Endothelial cell of umbilical vein (primary cell): ENCODE data around the gene PRXL2B. TPM values are rescaled to one million over a fixed set of nuclear protein-coding genes. Genes with fewer than 3 reads are reported as not detected.

Experiments
- BruUV-seq: library from RNA; stranded (reverse); fragments of 400-500 nt; replicated peaks from 2 replicates; lab custom pipeline; 2021; lab: Mats Ljungman, UMichigan
- CTCF ChIA-PET: fragments of 300-600, 350-600 bp; sonication (Branson Sonifier 250); formaldehyde crosslinking; loops from one replicate; lab custom pipeline; 2021; ENCODE audit warnings: antibody characterized with exemption, inconsistent platforms; lab: Charles Lee
- POLR2A ChIA-PET: fragments of 300-600, 350-600 bp; sonication (Branson Sonifier 250); formaldehyde crosslinking; loops from one replicate; lab custom pipeline; 2021; ENCODE audit warnings: antibody characterized with exemption, inconsistent platforms; lab: Charles Lee
- DNase-seq: peaks from one replicate; pipeline ENCODE4 v3.0.0-alpha.2; 2011; ENCODE audit warnings: low read depth, low spot score
- FAIRE-seq: peaks from 2 replicates; lab custom pipeline; 2011; peaks lifted over from hg19 to GRCh38; lab: Jason Lieb, UNC
- H2AFZ ChIP-seq: 2 replicates; pipeline ENCODE4 v1.6.0; 2012; ENCODE audit warnings: low read depth, low read length, control low read depth, inconsistent platforms
- H3K27ac ChIP-seq: 2 replicates; pipeline ENCODE4 v1.5.1; 2011; ENCODE audit warnings: low read depth, mild to moderate bottlenecking, control low read depth, low read length, moderate library complexity; ENCODE audit not compliant: insufficient read depth
- H3K27me3 ChIP-seq, 2 experiments: 2 replicates each; pipeline versions ENCODE4 v1.6.0 to v1.6.1; 2011; ENCODE audit warnings: low read length in 2 of 2, mixed read lengths in 1 of 2; ENCODE audit not compliant: control insufficient read depth in 2 of 2, insufficient read depth in 2 of 2
- H3K36me3 ChIP-seq, 2 experiments: 2 replicates in 1 of 2; 3 replicates in 1 of 2; pipeline ENCODE4 v1.5.1; 2011; ENCODE audit warnings: low read length in 2 of 2, mild to moderate bottlenecking in 1 of 2, moderate library complexity in 1 of 2; ENCODE audit not compliant: control insufficient read depth in 2 of 2, insufficient read depth in 2 of 2; ENCODE audit errors: extremely low read depth in 1 of 2
- H3K4me1 ChIP-seq: 3 replicates; pipeline ENCODE4 v1.5.1; 2011; ENCODE audit warnings: mild to moderate bottlenecking, low read length; ENCODE audit not compliant: control insufficient read depth, insufficient read depth; ENCODE audit errors: extremely low read depth
- H3K4me2 ChIP-seq: 2 replicates; pipeline ENCODE4 v1.6.1; 2011; ENCODE audit warnings: low read length, control low read depth, mixed read lengths; ENCODE audit not compliant: insufficient read depth
- H3K4me3 ChIP-seq, 3 experiments: fragments of 200-600 bp in 1 of 3; sonication (generic), shearing (Covaris generic) in 1 of 3; replicated peaks in 1 of 3; 2 replicates each; pipeline ENCODE4 v1.5.1; 2011 to 2016; ENCODE audit warnings: control low read depth in 3 of 3, low read length in 3 of 3, mild to moderate bottlenecking in 2 of 3, inconsistent platforms in 1 of 3, low read depth in 1 of 3, moderate library complexity in 1 of 3; ENCODE audit not compliant: insufficient read depth in 1 of 3
- H3K79me2 ChIP-seq: 2 replicates; pipeline ENCODE4 v1.6.0; 2012; ENCODE audit warnings: low read length, inconsistent platforms; ENCODE audit not compliant: control insufficient read depth, insufficient read depth
- H3K9ac ChIP-seq: replicated peaks from 2 replicates; pipeline ENCODE3; 2011; ENCODE audit warnings: low read length, control low read depth; ENCODE audit not compliant: insufficient read depth; ENCODE audit errors: extremely low read depth
- H3K9me1 ChIP-seq: replicated peaks from 3 replicates; pipeline ENCODE4 v1.6.0; 2011; ENCODE audit warnings: mild to moderate bottlenecking, low read length; ENCODE audit not compliant: control insufficient read depth, insufficient read depth; ENCODE audit errors: extremely low read depth
- H3K9me3 ChIP-seq: replicated peaks from 2 replicates; pipeline ENCODE4 v1.5.1; 2012; ENCODE audit warnings: low read length, inconsistent platforms; ENCODE audit not compliant: control insufficient read depth, insufficient read depth
- H4K20me1 ChIP-seq: replicated peaks from 2 replicates; pipeline ENCODE3; 2011; ENCODE audit warnings: mild to moderate bottlenecking, low read length; ENCODE audit not compliant: control insufficient read depth, insufficient read depth; ENCODE audit errors: extremely low read depth
- EZH2 ChIP-seq: IDR thresholded peaks from 2 replicates; pipeline ENCODE4 v1.6.1; 2012; ENCODE audit warnings: borderline replicate concordance, low read depth, mild to moderate bottlenecking, moderate library complexity, low read length, inconsistent platforms; ENCODE audit not compliant: severe bottlenecking
- FOS ChIP-seq: IDR thresholded peaks from 2 replicates; pipeline ENCODE4 v1.6.1; 2011; ENCODE audit warnings: mild to moderate bottlenecking, low read length, moderate library complexity, borderline replicate concordance; ENCODE audit not compliant: insufficient read depth
- GATA2 ChIP-seq: IDR thresholded peaks from 2 replicates; pipeline ENCODE4 v1.7.0; 2011; ENCODE audit warnings: low read depth, mild to moderate bottlenecking, moderate library complexity, mixed read lengths, low read length; ENCODE audit not compliant: insufficient read length, insufficient read depth
- JUN ChIP-seq: IDR thresholded peaks from 2 replicates; pipeline ENCODE4 v1.6.1; 2011; ENCODE audit warnings: borderline replicate concordance, low read depth; ENCODE audit not compliant: insufficient read length, insufficient read depth
- MYC ChIP-seq: IDR thresholded peaks from one replicate; pipeline ENCODE4 v1.6.1; 2011; ENCODE audit warnings: mild to moderate bottlenecking, low read depth, low read length
- POLR2A ChIP-seq: IDR thresholded peaks from 2 replicates; pipeline ENCODE4 v1.6.1; 2012; ENCODE audit warnings: low read depth, mild to moderate bottlenecking, control low read depth, low read length
- POLR2AphosphoS5 ChIP-seq: IDR thresholded peaks from 2 replicates; pipeline ENCODE4 v1.6.1; 2012; ENCODE audit warnings: low read depth, mild to moderate bottlenecking, control low read depth, low read length, moderate library complexity; ENCODE audit not compliant: insufficient read depth
- dilution Hi-C: fragments of 300-500 bp; cut with MboI; formaldehyde crosslinking; loops from one replicate; pipeline ENCODE4 v1.15.0; 2019; ENCODE audit warnings: low sequenced_read_pairs; ENCODE audit not compliant: extremely low pct_ligation_motif_present
- intact Hi-C: fragments of 100-400 bp; cut with micrococcal nuclease; formaldehyde crosslinking; loops from one replicate; pipeline ENCODE4 v1.10.0; 2022
- polyA plus RNA-seq, 4 experiments: library from polyadenylated mRNA; depleted of rRNA in 3 of 4; stranded (reverse) in 3 of 4; unstranded in 1 of 4; fragments of >200 nt; gene quantifications; 2 replicates each; pipeline versions ENCODE4 v1.2.1 to v1.2.3, GENCODE V29; 2011 to 2012; ENCODE audit warnings: missing spikeins in 1 of 4
- total RNA-seq: library from RNA; stranded (reverse); gene quantifications from 2 replicates; pipeline ENCODE4 v1.2.3, GENCODE V29; 2021
- TF ChIP-seq, protein P1 (sequence below), 2 donors: IDR thresholded peaks; 1 replicate in 1 of 2; 2 replicates in 1 of 2; pipeline ENCODE4 v1.5.1; 2011; ENCODE audit warnings: low read length in 2 of 2, mild to moderate bottlenecking in 2 of 2, moderate library complexity in 2 of 2, control low read depth in 1 of 2, inconsistent platforms in 1 of 2, low read depth in 1 of 2; ENCODE audit not compliant: insufficient read depth in 1 of 2; ENCODE audit errors: extremely low read depth in 1 of 2
- TF ChIP-seq, protein P2 (sequence below): IDR thresholded peaks from 2 replicates; pipeline ENCODE4 v1.6.1; 2011; ENCODE audit not compliant: insufficient read depth, insufficient read length

Gene PRXL2B
- total and polyA plus RNA-seq, 2 donors (not counting 3 experiments of a cell fraction or from before 2014, with no cell fraction given), result 29.6 to 55.8 TPM

DNA sequence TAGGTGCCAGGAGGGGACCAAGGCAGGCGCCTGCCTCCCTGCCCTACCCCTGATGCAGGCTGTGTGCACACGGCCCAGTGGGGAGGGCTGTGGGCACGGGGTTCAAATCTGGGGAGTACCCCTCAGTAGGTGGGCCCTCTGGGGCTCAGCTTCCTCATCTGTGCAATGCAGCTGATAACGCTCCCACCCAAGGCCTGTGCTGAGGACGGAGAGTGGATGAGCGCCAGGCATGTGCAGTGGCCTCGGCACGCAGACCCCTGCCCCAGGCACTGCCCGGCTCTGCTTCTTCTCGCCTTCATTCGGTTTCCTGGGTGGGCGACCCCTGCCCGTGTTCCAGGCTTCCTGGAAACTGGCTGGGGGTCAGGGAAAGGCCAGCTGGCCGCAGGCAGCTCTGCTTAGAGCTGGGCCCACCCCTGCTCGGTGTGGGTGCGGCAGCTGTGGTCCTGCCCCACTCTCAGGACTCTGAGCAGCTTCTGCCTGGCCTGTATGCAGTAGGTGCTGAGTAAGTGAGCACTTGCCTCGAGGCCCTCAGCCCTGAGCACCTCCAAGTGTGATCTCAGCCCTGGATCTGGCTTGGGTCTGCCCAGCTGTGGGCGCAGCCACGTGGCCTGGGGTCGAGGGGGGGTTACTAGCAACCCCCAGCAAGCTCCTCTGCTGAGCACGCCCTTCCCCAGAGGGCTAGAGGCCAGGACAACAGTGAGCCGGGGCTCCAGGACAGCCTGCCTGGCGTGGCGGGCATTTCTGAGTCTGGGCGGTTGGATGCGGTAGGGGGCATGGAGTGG lies 42.3 kb upstream of the PRXL2B start:
- no peak overlapping the region for H3K9ac ChIP-seq
- dilution Hi-C loops, result no loop called here
- H3K9me3 ChIP-seq, result no peaks in the 10 kb centered on the region
- no peak overlapping the region for H3K4me2 ChIP-seq
- no peaks in the 10 kb centered on the region for H3K79me2 ChIP-seq
- DNase-seq (no peak), FAIRE-seq (no peak)
- no peak overlapping the region for H2AFZ ChIP-seq
- intact Hi-C loops, result no loop called here
- H3K9me1 ChIP-seq, result no peaks in the 10 kb centered on the region
- H4K20me1 ChIP-seq, result no peaks in the 10 kb centered on the region
- CTCF ChIA-PET, result interaction anchor here (1.4 kb wide), 1 partner anchor 18 kb away, joined by 5 read pairs; the partner anchor contains the start of gene PANK4
- peaks cover 0 to 1% of the 10 kb centered on the region in 2 experiments for H3K27me3 ChIP-seq
- POLR2A ChIA-PET, result no interaction called here
- no TSS peak for BruUV-seq
- peaks cover 27% of the 10 kb centered on the region for H3K4me1 ChIP-seq
- no peak overlapping the region for H3K4me3 ChIP-seq
- TF ChIP-seq MYC (no peak), EZH2 (no peak), POLR2AphosphoS5 (no peak), GATA2 (no peak), POLR2A (no peak), JUN (no peak), FOS (no peak)
- TF ChIP-seq, protein P1, sequence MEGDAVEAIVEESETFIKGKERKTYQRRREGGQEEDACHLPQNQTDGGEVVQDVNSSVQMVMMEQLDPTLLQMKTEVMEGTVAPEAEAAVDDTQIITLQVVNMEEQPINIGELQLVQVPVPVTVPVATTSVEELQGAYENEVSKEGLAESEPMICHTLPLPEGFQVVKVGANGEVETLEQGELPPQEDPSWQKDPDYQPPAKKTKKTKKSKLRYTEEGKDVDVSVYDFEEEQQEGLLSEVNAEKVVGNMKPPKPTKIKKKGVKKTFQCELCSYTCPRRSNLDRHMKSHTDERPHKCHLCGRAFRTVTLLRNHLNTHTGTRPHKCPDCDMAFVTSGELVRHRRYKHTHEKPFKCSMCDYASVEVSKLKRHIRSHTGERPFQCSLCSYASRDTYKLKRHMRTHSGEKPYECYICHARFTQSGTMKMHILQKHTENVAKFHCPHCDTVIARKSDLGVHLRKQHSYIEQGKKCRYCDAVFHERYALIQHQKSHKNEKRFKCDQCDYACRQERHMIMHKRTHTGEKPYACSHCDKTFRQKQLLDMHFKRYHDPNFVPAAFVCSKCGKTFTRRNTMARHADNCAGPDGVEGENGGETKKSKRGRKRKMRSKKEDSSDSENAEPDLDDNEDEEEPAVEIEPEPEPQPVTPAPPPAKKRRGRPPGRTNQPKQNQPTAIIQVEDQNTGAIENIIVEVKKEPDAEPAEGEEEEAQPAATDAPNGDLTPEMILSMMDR (IDR thresholded peaks at IDR 0.05; ENCODE audit: extremely low read depth in 1 of 2, insufficient read depth in 1 of 2, low read depth in 1 of 2, low read length in 2 of 2), result no peak
- TF ChIP-seq, protein P2, sequence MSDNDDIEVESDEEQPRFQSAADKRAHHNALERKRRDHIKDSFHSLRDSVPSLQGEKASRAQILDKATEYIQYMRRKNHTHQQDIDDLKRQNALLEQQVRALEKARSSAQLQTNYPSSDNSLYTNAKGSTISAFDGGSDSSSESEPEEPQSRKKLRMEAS, result no peak
- H3K36me3 ChIP-seq, result no peaks in the 10 kb centered on the region
- H3K27ac ChIP-seq, result no peak overlapping the region
